HG03060 (cell line): Measurements from ENCODE around the gene CREBRF.
"Not testable (repeated sequence)": the region's sequence is repeated elsewhere in the genome, so short reads cannot be mapped to it uniquely, and the experiment has no call there.

Experiments used
- ATAC-seq: cut with Tn5 transposase; IDR thresholded peaks from one replicate; pipeline ENCODE4 v1.9.1; 2021; ENCODE audit warnings: low read depth, moderate number of reproducible peaks; ENCODE audit not compliant: unreplicated experiment

The CREBRF gene

DNA sequence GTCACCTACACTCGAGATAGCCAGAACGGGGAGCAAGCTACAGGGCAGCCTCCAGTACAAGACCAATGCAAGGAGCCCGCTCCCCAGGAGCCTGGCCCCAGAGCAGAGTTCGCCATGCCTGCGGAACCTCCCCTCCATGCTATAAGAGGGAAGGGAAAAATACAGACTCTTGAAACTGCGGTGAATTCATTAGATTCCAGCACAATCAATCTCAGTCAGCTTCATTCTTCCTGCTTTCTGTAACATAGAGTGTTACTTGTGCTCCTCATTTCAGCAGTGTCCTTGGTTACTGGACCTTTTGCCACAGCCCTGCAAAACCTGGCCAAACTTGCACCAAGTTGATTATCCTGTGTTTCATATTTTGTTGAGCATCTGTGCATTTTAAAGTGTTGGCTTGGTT is 22.2 kb upstream of the CREBRF start:
- ATAC-seq = no peak

DNA sequence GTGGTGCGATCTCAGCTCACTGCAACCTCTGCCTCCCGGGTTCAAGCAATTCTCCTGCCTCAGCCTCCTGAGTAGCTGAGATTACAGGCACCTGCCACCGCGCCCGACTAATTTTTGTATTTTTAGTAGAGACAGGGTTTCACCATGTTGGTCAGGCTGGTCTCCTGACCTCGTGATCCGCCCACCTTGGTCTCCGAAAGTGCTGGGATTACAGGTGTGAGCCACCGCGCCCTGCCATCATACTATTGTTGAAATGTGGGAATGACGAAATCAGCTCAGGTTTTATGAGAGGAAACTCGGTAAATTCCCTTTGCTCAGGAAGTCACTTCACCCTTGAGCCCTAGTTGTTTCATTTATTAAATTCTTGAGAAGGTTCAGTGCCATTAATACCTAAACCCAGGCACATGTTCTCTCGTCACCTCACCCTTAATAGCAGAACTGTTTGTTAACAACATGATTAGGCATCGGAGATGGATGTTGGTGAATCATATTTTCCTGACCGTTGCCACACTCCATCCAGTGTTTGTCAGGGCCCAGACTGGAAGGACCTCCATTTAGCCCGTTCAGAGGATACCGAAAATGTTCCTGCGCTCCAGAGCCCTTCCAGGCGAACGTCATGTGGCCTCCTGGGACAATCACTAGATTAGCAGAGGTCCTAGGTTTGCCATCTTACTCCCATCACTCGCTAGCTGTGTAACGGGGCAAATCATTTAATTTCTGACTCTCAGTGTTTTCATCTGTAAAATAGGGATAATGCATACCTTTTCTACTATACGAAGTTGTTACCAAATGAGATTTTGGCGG is 20.0 kb upstream of the CREBRF start:
- ATAC-seq = no peak

DNA sequence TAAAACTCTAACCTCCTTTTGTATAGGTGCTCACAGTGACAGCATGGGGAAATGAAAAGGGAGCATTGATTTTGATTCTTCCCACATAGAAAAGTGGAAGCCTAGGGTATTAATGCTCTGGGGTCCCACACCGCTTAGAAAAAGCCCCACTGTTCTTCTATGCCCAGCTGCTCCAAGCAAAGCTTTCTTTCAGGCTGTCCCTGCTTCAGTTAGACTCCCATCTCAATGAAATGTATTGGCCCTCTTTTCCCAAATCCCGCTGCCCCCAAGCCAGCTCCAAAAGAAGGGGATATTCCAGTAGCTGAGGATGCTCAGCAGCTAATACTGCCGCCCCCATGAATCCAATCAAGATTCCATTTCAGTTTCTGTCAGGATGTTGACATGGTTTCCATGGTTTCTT is 17.0 kb upstream of the CREBRF start:
- ATAC-seq = no peak

DNA sequence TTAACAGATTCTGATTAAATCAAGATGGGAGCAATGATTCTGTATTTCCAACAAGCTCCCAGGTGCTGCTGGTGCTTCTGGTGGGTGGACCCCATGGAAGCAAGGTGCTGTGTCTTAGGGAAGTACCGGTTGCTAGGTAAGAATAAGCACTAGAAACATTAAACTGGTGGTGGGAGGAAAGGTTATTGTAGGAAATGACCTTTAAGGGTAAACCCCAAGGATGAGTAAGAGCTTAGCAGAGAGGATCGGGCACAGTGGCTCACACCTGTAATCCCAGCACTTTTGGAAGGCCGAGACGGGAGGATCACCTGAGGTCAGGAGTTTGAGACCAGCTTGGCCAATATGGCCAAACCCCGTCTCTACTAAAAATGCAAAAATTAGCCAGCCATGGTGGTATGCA is 16.2 kb upstream of the CREBRF start:
- no peak for ATAC-seq

DNA sequence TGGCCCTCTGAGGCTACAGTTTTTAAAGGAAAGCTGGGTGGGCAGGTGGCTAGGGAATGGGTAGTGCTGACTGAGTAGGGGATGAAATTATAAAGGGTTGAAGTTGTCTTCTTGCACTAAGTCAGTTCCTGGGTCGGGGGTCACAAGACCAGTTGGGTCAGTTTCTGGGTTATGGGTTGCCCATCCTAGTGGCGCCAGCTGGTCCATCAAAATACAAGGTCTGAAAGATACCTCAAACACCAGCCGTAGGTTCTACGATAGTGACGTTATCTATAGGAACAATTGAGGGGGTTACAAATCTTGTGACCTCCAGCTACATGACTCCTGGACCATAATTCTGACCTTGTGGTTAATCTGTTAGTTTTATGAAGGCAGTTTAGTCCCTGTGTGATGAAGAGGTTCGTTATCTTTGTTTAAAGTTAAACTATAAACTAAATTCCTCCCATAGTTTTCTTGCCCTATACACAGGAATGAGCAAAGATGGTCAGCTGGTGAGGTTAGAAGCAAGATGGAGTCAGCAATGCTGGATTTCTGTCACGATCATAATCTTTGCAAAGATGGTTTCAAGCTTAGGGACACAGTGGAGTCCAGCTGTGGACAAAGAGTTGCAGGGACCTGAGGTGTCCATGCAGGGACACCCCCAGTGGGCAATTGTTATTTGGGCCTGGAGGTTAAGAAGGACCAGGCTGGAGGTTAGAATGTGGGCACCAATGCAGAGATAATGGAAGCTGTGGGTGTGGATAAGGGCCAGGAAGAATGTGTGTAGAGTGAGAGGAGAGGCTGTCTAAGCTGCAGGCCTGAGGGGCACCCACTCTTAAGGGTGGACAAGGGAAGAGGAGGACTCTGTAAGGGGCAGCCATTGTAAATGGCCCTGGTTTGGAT is 14.0 kb upstream of the CREBRF start:
- no peak for ATAC-seq

DNA sequence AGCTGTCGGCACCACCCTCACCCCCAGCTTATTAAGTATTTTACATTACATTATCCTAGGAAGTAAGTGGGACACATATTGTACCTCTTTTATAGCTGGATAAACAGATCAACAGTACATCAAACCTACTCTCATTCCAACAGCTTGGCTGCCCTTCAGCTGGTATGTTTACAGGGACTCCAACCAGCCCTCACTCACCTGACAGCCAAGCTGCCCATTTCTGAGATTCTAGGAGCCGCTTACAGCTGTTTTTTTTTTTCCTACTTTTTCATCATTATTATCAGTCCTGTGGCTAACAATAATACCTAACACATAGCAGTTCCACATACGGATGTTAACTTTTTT is 13.4 kb upstream of the CREBRF start:
- no peak for ATAC-seq

DNA sequence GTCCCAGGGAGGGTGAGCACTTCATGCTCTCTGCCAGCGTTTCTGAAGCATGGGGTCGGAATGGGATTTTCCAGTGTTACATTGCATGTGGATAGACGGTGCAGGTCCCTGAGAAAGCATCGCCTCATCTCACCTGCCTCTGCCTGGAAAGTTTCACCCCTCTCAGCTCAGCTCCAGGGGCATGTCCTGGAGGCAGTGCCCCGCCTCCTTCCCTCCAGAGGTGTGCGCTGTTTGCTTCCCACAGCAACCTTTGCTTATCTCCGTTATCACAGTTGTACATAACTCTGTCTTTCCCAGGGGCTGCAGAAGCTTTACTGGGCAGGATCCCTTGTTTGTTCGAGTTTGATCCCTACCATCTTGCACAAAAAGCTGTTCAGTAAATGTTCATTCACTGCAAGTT is 10.7 kb upstream of the CREBRF start:
- ATAC-seq = no peak

DNA sequence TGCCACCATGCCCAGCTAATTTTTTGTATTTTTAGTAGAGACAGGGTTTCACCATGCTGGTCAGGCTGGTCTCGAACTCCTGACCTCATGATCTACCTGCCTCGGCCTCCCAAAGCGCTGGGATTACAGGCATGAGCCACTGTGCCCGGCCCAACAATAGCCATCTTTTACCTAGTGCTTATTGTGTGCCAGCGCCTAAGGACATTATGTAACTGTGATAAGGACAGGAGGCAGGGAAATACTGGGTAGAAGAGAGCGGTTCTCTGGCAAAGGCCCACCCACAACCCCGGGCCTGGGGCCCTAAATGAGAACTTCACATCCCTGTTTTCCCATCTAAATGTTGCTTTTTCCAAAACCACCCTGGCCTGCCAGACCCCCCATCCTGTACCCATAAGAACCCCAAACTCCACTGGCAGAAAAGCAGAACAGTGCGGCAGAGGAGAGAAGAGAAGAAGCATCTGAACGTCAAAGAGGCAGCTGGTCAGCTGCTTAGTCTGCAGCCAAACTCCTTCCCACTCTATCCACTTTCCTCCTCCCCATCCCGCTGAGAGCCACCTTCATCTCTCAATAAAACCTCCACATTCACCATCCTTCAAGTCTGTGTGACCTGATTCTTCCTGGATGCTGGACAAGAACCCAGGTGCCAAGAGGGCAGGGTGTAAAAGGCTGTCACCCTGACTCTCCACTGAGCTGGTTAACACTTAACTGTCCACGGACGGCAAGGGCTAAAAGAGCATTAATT is 8.9 kb upstream of the CREBRF start:
- not testable (repeated sequence) for ATAC-seq

DNA sequence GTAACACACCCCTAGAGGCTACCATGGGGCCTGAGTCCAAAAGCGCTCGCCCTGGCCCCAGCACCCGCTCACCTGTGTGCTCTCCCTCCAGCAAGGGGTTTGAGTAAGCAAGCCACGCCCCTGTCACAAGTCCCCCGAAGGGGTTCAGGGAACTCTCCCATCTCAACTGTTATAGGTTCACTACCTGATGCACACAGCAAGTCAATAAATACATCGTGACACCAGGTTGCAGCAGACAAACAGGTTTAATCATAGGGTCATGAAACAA is 8.4 kb upstream of the CREBRF start:
- no peak for ATAC-seq

DNA sequence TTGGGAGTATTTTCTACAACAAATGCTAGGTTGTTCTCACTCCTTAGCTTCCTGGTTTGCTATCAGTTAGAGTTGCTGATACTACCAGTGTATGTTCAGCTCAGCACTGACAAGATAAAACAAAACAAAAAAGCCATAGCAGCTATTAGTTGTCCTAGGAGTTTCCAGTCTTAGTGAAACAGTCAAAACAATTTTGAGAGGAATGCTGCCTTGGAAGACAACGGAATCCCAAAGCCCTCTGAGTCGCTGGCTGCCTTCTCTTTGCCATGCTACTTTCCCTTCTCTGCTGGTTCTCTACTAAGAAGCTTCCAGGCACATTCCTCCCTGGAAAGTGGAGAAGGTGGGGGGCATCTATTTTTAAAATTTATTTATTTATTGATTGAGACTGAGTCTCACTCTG is 5.4 kb upstream of the CREBRF start:
- ATAC-seq = no peak

DNA sequence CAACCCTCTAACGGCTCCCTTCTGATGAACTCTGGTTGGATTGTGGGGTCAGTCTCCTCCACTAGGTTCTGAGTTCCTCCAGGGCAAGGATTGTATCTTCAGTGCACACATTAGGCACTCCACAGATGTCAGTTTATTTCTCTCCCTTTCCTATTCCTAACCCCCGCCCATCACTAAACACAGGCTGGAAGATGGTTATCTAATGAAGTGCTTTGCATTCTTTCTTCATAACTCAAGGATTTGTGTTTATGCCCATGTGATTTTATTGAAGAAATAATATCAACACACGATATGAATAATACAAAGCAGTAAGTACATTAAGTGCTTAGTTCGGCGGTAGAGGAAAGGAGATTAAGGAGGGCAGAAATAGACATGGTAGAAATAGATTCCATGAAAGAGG is 4.4 kb upstream of the CREBRF start:
- ATAC-seq = no peak

DNA sequence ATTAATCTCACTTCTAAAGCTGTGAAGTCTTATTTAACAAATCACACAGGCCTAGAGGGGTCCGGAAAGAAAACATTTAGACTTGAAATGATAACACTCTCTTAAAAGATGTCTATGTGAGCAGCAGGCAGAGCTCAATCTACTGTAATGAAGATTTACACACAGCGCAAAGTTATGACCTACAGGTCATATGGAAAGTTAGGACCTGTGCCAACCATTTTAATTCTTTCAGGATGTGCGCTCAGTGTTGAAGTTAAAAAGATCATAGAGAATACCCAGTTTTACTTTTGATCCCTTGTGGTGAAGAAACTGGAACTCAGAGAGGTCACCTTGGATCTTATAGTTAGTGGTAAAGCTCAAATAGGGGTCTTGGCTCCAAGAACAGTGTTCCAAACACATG is 3.1 kb upstream of the CREBRF start:
- no peak for ATAC-seq

DNA sequence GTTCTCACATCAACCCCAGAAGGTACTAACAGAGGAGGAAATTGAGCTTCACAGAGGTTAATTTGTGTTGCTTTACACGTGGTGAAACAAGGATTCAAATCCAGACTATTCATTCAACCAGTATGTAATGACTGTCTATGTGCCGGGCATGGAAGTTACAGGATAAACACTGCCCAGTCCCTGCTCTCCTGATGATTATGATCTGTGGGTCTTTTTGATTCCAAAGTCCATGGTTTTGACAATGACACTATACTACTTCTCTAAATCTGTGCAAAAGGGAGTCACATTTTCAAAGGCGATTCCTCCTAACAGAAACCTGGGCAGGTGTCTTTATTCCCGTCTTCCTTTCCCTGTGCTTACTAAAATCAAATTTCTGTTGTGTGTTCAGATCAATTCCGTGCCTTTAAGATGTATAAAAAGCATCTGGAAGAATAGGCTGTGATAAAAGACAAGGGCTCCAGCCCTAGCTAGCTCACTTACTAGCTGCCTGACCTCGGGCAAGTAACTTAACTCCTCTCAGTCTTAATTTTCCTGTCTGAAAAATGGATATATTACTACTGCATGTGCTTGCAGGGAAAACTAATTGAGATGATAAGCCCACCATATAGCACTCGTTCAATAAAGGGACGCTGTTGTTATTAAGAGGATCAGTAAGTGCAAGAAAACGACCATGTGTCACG is 970 bp upstream of the CREBRF start:
- ATAC-seq = no peak

DNA sequence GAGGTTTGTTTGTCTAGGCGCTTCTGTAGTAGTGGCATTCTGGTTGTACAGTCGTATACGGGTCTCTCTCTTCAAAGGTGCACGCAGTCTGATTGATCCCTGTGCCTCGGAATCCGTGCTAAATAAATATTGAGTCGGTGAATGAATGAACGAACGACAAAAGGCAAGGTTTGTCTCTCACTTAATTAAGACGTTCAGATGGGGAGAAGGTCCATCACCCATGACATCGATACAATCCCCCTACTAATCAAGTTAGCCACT is 500 bp upstream of the CREBRF start:
- peak; percentile 3 for ATAC-seq

DNA sequence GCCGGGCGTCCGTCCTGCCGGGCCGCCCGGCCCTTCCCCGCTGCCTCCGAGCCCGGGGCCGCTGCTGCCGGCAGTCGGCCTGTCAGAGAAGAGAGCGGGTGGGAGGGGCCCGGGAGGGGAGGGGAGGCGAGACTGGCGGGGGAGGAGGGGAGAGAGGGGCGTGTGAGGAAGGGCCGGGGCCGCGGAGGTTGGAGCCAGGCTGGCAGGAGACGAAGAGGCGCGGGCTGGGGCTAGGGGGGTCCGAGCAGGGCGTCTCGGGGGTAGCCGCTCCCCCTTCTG is 570 bp downstream of the CREBRF start:
- no peak for ATAC-seq

DNA sequence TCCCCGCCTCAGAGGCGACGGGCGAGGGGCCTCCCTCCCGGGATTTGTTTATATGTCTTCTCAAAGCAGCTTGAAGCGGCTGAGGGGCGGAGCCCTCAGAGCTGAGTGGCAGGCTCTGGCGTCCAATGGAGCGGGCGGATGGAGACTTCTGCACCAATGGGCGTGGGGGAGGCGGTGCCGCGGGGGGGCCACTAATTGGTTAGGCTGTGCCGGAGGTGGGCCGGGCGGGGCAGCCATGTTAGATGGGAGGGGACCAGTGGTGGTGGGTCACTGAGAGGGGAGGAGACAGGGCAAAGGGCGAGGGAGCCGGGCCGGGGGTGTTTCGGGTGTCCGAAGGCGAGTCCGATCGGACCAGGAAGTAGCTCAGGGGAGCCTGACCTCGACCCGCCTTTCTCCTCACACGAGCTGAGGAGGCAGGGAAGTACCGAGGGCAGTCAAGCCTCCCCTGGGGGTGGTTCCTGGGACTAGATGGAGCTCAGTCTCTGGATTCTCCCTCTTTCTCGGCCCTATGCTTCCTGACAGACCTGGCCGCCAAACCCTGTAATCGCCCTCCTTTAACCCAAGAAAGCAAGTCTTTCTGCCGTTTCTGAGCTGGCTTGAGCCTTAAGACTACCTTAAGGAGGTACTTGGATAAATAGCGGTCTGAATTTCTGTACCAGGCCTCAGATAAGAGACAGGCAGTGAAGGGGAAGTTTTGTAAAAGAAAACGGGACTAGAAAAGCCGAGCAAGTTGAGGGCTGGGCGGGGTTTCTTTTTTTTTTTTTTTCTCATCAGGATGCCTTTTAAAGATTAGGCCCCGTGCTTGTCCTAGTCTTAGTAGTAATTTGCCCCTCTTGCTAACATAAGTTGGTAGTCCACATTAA is 1.1 kb downstream of the CREBRF start:
- peak; percentile 64 for ATAC-seq

DNA sequence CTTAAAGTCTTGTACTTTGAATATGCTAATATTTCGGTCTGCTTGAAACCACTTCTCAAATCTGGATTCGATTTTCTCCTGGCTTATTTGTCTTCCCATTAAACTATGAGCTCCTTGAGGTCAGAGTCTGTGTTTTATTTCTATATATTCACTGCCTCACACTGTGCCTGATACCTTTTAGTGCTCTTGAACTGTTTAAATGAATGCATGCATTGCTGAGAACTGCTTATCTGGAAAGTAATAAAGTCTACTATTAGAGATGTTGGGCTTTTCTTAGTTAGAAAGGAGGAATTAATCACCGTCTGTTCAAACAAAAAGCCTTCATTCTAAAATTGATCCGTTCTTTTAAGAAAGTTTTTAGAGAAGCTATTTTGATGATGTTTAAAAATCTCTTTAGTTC is 6.0 kb downstream of the CREBRF start:
- no peak for ATAC-seq

DNA sequence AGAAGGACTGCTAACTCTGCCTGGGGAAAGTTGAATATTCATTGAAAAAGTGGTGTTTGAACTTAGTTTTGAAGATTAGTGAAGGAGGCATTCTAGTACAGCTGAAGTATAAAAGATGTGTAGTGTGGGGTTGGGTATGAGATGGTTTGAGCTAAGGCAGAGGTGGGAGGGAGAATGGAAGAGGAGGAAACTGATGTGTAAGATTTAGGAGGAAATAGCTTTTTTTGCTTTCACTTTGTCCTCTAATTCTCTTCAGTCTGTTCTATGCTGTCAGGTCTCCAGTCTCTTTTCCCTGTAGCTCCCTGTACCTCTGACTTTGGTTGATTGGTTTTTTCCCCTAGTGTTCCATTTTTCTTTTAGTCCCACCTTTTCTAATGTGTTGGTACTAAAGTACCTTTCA is 9.0 kb downstream of the CREBRF start:
- ATAC-seq = no peak

DNA sequence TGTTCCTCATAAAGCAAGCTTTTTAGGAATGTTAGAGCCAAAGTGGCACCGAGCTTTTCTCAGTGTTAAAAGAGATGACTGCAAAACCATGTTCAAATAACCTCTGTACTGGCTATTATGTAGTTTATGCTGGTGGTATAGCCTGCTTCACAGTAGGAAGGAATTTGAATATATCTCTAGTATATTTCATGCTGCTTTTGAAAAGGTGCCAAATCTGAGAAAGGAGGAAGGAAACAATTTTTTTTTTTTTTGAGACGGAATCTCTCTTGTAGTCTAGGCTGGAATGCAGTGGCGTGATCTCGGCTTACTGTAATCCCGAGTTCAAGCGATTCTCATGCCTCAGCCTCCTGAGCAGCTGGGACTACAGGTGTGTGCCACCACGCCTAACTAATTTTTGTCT is 13.5 kb downstream of the CREBRF start:
- no peak for ATAC-seq

DNA sequence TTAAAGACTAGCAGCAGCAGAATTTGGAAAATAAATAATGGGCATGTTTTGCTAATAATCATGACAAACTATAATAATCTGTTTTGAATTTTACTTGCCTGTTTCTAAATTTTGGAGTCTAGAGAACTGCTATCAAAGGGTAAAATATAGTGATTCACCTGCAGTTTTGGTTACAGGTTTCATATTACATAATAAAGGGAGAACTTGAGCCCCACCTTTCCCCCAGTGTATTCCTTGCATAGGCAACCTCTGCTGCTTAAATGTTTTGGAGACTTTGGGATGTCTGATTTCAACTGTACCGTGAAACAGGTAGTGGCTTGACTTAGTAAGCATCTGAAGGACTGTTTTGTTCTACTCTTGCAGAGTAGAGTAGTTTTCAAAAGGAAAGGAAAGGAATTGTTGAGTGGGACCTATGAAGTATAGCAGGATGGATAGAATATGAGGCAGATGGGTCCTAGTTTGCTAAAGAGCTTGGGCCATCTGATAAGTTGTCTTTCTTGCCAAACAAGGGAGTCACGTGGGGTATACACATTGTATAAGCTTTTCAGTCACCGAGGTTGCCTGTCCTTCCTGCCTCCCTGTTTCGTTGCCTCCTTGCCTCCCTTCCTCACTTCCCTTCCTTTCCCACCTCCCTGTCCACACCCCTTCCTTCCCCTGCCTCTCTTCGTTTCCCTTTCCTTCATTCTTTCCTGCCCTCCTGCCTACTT is 19.1 kb downstream of the CREBRF start:
- no peak for ATAC-seq
